ENCODE measurements around the gene SLC25A20. TPM values are rescaled to one million over a fixed set of nuclear protein-coding genes. Genes with fewer than 3 reads are reported as not detected.

SLC25A20 gene, protein sequence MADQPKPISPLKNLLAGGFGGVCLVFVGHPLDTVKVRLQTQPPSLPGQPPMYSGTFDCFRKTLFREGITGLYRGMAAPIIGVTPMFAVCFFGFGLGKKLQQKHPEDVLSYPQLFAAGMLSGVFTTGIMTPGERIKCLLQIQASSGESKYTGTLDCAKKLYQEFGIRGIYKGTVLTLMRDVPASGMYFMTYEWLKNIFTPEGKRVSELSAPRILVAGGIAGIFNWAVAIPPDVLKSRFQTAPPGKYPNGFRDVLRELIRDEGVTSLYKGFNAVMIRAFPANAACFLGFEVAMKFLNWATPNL
- total RNA-seq: 10 to 100 TPM; 58.8 to 67.7 TPM

DNA sequence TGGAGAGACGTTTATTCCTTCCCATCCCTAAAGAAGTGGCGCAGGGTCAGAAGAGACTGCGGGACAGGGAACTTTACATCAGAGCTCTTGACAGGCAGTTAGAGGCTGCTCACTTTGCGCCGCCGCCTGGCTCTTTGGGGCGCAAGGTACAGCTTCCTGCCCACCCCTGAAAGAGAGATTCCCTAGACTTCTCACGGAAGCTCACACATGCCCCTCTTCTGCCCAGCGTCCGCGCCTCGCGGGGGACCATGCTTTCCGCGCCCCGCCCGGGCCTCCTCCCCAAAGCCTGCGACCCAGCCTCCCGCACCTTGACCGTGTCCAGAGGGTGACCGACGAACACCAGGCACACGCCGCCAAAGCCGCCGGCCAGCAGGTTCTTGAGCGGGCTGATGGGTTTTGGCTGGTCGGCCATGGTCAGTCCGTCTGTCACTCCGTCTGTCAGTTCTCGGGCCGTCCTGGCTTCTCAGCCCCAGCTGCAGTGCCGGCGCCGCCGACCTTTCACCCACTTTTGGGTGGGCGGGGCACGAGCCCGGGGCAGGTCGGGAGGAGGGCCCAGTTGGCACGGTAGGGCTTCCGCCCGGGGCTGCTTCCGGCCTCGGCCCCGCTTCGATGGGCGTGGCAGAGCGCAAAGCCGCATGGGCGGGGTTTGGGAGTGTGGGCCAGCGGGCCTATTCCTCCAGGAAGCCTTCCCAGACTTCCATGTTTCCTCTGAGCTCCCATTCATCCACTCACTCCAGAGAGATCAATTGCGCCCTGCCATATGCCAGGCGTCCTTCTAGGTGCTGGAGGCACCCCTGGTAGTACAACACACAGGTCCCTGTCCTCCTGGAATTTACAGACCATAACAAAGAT is at the start of gene SLC25A20:
SLC25A20 (minus strand) TSS at position 500 of the 852 bp plus-strand sequence; CDS start at position 412, 88 bp downstream.
- peak; percentile 89 for DNase-seq (ENCODE audit: low spot score)
- H3K4me3 ChIP-seq: peak within 1 kb of the TSS; percentile 74 to 81
- TF ChIP-seq, protein P1, sequence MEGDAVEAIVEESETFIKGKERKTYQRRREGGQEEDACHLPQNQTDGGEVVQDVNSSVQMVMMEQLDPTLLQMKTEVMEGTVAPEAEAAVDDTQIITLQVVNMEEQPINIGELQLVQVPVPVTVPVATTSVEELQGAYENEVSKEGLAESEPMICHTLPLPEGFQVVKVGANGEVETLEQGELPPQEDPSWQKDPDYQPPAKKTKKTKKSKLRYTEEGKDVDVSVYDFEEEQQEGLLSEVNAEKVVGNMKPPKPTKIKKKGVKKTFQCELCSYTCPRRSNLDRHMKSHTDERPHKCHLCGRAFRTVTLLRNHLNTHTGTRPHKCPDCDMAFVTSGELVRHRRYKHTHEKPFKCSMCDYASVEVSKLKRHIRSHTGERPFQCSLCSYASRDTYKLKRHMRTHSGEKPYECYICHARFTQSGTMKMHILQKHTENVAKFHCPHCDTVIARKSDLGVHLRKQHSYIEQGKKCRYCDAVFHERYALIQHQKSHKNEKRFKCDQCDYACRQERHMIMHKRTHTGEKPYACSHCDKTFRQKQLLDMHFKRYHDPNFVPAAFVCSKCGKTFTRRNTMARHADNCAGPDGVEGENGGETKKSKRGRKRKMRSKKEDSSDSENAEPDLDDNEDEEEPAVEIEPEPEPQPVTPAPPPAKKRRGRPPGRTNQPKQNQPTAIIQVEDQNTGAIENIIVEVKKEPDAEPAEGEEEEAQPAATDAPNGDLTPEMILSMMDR (IDR thresholded peaks at IDR 0.05): peak in 1 of 2 donors; percentile 30

DNA sequence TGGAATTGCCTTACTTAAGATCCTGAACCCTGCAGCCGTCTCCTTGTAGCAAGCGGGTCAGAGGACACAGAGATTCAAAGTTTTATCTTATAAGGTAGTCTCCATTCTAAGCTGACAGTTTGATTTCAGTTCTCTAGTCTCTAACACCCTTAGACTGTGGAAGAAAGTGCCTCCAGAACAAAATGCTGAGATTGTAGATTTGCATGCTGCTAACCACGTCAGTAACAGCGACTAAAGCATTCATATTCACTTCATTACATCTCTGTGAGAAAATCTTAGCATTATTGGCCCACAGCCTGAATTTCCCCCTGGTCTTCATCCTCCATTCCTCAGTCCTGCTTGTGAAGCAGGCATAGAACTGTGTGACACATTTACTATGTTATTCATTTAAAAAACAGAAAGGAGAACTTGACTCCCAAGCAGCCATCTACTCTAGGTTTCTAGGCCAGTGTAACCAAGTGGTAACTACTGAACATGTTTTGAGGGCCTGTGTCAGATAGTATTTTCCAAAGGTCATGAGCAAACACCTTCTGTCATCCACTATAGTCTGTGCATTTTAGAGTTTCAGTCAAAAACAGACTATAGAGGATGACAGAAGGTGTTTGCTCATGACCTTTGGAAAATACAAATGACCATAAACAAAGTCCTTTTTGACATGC is 47.3 kb upstream of the SLC25A20 start:
- H3K4me1 ChIP-seq: peaks cover 0 to 23% of the 10 kb centered on the region in 2 donors
- DNase-seq (ENCODE audit: low spot score): no peak
- TF ChIP-seq, protein P1 (IDR thresholded peaks at IDR 0.05): no peak
- H3K4me3 ChIP-seq: no peak overlapping the region
- no peaks in the 10 kb centered on the region for H3K36me3 ChIP-seq
- peak overlapping the region in 1 of 2 donors; percentile 27 for H3K27ac ChIP-seq
- no peaks in the 10 kb centered on the region for H3K9me3 ChIP-seq
- no peaks in the 10 kb centered on the region for H3K27me3 ChIP-seq

More for the DNA sequence above, at the start of gene SLC25A20:
- Histone ChIP-seq H3K27ac (peak within 1 kb of the TSS; percentile 84 to 88), H3K9me3 (no peaks in the 10 kb centered on the region), H3K36me3 (no peaks in the 10 kb centered on the region), H3K4me1 (peaks cover 0 to 18% of the 10 kb centered on the region in 2 donors), H3K27me3 (no peaks in the 10 kb centered on the region)

DNA sequence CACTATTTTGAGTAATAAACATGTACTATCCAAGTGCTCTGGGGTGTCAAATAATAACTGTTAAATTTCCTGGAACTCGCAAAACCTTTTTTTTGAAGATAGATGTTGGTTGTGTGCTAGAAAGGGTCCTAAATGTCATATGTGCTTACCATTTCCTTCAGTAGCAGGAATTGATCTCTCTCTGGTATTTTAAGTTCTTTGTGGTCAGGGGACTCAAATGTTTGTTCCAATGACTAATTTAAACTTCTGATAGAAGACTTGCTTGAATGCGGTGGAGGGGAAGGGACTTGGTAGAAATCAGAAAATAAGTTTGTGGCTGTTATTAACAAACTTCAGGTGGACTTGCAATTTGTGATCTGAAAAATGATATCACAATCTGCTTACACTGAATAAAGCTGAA is 46.8 kb upstream of the SLC25A20 start:
- Histone ChIP-seq H3K9me3 (no peaks in the 10 kb centered on the region), H3K27ac (peak overlapping the region in 1 of 2 donors; percentile 27), H3K4me3 (no peak overlapping the region), H3K27me3 (no peaks in the 10 kb centered on the region), H3K4me1 (peaks cover 0 to 23% of the 10 kb centered on the region in 2 donors), H3K36me3 (no peaks in the 10 kb centered on the region)
- TF ChIP-seq, protein P1 (IDR thresholded peaks at IDR 0.05): no peak
- DNase-seq (ENCODE audit: low spot score): no peak

DNA sequence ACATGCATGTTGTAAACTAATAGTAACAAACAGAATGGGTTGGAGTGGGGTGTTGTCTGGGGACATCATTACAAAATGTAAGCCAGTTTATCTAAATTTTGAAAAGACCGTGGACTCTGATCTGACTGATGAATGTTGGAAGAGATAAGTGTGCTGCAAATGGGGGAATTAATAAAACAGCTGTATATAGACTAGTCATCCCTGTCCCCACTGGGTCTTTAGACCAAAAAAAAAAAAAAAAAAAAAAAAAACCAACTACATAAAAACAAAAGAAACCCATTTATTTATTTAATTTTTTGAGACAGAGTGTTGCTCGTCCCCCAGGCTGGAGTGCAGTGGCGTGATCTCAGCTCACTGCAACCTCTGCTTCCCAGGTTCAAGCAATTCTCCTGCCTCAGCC is 40.0 kb upstream of the SLC25A20 start:
- Histone ChIP-seq H3K4me1 (peaks cover 0 to 12% of the 10 kb centered on the region in 2 donors), H3K36me3 (no peaks in the 10 kb centered on the region), H3K27me3 (no peaks in the 10 kb centered on the region), H3K27ac (no peak overlapping the region), H3K9me3 (no peaks in the 10 kb centered on the region), H3K4me3 (no peak overlapping the region)
- no peak for DNase-seq (ENCODE audit: low spot score)
- TF ChIP-seq, protein P1 (IDR thresholded peaks at IDR 0.05): no peak

DNA sequence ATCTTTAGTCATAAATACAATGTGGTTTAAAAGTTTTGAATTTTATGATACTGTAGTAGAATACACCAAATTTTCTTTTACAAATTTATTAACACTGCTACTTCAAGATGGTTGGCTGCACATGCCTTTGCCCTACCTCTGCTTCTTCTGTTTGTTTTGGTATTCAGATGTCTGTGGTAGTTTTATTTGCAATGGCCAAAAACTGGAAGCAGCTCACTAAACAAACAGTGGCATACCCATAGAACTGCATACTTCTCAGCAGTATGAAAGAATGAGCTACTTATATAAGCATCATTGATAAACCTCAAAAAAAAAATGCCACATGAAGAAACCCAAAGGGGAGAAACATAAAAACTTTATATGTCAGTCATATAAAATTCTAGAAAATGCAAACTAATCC is 39.5 kb upstream of the SLC25A20 start:
- H3K4me3 ChIP-seq: no peak overlapping the region
- H3K4me1 ChIP-seq: peaks cover 0 to 12% of the 10 kb centered on the region in 2 donors
- no peaks in the 10 kb centered on the region for H3K36me3 ChIP-seq
- no peaks in the 10 kb centered on the region for H3K27me3 ChIP-seq
- no peaks in the 10 kb centered on the region for H3K9me3 ChIP-seq
- TF ChIP-seq, protein P1 (IDR thresholded peaks at IDR 0.05): no peak
- H3K27ac ChIP-seq: no peak overlapping the region
- DNase-seq (ENCODE audit: low spot score): no peak

All from right atrium auricular region (tissue), 2 donors.